Neuronal stem cell (in vitro differentiated cells): ENCODE measurements around the gene ARL4D.

Experiments
- DNase-seq: peaks from one replicate; pipeline ENCODE4 v3.0.0-alpha.2; 2013; ENCODE audit warnings: low spot score
- H2AFZ ChIP-seq: one replicate; pipeline ENCODE4 v1.6.1; 2013; ENCODE audit warnings: mild to moderate bottlenecking, low read length, inconsistent platforms
- H2AK5ac ChIP-seq: 2 replicates; pipeline ENCODE4 v1.6.1; 2013; ENCODE audit warnings: low read depth, mild to moderate bottlenecking, inconsistent platforms, low read length, moderate library complexity, mixed read lengths
- H2BK120ac ChIP-seq: 2 replicates; pipeline ENCODE4 v1.6.1; 2013; ENCODE audit warnings: low read depth, mild to moderate bottlenecking, inconsistent platforms, low read length, moderate library complexity, mixed read lengths
- H2BK12ac ChIP-seq: one replicate; pipeline ENCODE4 v1.6.1; 2013; ENCODE audit warnings: low read length, inconsistent platforms
- H2BK15ac ChIP-seq: 2 replicates; pipeline ENCODE4 v1.6.1; 2013; ENCODE audit warnings: mild to moderate bottlenecking, low read length, inconsistent platforms, mixed read lengths
- H2BK5ac ChIP-seq: one replicate; pipeline ENCODE4 v1.6.1; 2013; ENCODE audit warnings: inconsistent platforms, mild to moderate bottlenecking, low read length, moderate library complexity
- H3K14ac ChIP-seq: one replicate; pipeline ENCODE4 v1.6.1; 2013; ENCODE audit warnings: low read length, inconsistent platforms
- H3K18ac ChIP-seq: 2 replicates; pipeline ENCODE4 v1.6.1; 2013; ENCODE audit warnings: low read length, inconsistent platforms
- H3K23ac ChIP-seq: 2 replicates; pipeline ENCODE4 v1.6.1; 2013; ENCODE audit warnings: low read depth, mild to moderate bottlenecking, mixed read lengths, low read length, inconsistent platforms; ENCODE audit not compliant: poor library complexity
- H3K27ac ChIP-seq: replicated peaks from 3 replicates; pipeline ENCODE4 v1.5.1; 2013; ENCODE audit warnings: low read length, inconsistent platforms
- H3K27me3 ChIP-seq, 3 experiments: 2 replicates each; pipeline ENCODE4 v1.6.1; 2013; ENCODE audit warnings: low read length in 3 of 3, mild to moderate bottlenecking in 2 of 3, inconsistent platforms in 1 of 3, low read depth in 1 of 3, mixed read lengths in 1 of 3, moderate library complexity in 1 of 3; ENCODE audit not compliant: control insufficient read depth in 3 of 3, insufficient read depth in 3 of 3
- H3K36me3 ChIP-seq, 2 donors: replicated peaks in 1 of 2; 2 replicates each; pipeline ENCODE4 v1.6.1; 2013; ENCODE audit warnings: low read length in 2 of 2; ENCODE audit not compliant: control insufficient read depth in 2 of 2, insufficient read depth in 2 of 2
- H3K4ac ChIP-seq: 2 replicates; pipeline ENCODE4 v1.6.1; 2013; ENCODE audit warnings: inconsistent platforms, mild to moderate bottlenecking, low read length, moderate library complexity
- H3K4me1 ChIP-seq, 2 donors: 1 replicate in 1 of 2; 2 replicates in 1 of 2; pipeline ENCODE4 v1.6.1; 2013; ENCODE audit warnings: low read length in 2 of 2, low read depth in 1 of 2; ENCODE audit not compliant: control insufficient read depth in 2 of 2, insufficient read depth in 1 of 2
- H3K4me2 ChIP-seq: one replicate; pipeline ENCODE4 v1.6.1; 2013; ENCODE audit warnings: mild to moderate bottlenecking, low read length, inconsistent platforms; ENCODE audit not compliant: insufficient read depth, poor library complexity, severe bottlenecking
- H3K4me3 ChIP-seq, 2 donors: 2 replicates each; pipeline ENCODE4 v1.5.1; 2013; ENCODE audit warnings: low read length in 2 of 2, mild to moderate bottlenecking in 2 of 2, inconsistent platforms in 1 of 2, moderate library complexity in 1 of 2
- H3K79me1 ChIP-seq: one replicate; pipeline ENCODE4 v1.6.1; 2013; ENCODE audit warnings: low read depth, mild to moderate bottlenecking, inconsistent platforms, low read length, moderate library complexity
- H3K9ac ChIP-seq: one replicate; pipeline ENCODE4 v1.6.1; 2013; ENCODE audit warnings: mild to moderate bottlenecking, low read depth, low read length, inconsistent platforms; ENCODE audit not compliant: poor library complexity
- H3K9me3 ChIP-seq, 2 donors: replicated peaks in 1 of 2; 2 replicates each; pipeline versions ENCODE3 to v1.6.1; 2013; ENCODE audit warnings: low read length in 2 of 2, mild to moderate bottlenecking in 2 of 2, inconsistent platforms in 1 of 2, low read depth in 1 of 2, mixed read lengths in 1 of 2, moderate library complexity in 1 of 2; ENCODE audit not compliant: control insufficient read depth in 2 of 2, insufficient read depth in 1 of 2
- H4K8ac ChIP-seq: one replicate; pipeline ENCODE4 v1.6.1; 2013; ENCODE audit warnings: low read depth, mild to moderate bottlenecking, inconsistent platforms, low read length, moderate library complexity
- H4K91ac ChIP-seq: one replicate; pipeline ENCODE4 v1.6.1; 2013; ENCODE audit warnings: low read length, low read depth, mild to moderate bottlenecking, inconsistent platforms; ENCODE audit not compliant: poor library complexity
- WGBS, 2 donors: extraction: QIAGEN DNeasy Blood & Tissue Kit; methylation state at CpG; one replicate each; pipeline ENCODE4 v1.1.7; 2013; ENCODE audit warnings: missing lambda C conversion rate in 2 of 2, mixed read lengths in 1 of 2; ENCODE audit not compliant: insufficient read length in 2 of 2, insufficient replicate concordance in 1 of 2; ENCODE audit errors: extremely low coverage in 2 of 2; 5-methylcytosine and 5-hydroxymethylcytosine counted together

Gene ARL4D

GRCh38 chr17:43352579-43353331 lies 46.0 kb upstream of the ARL4D start:
- H3K9me3 ChIP-seq = peaks cover 17 to 27% of the 10 kb centered on the region in 2 donors
- no peak overlapping the region for H2AFZ ChIP-seq
- H3K4me3 ChIP-seq = no peak overlapping the region
- DNase-seq = no peak
- H4K91ac ChIP-seq = no peak overlapping the region
- H4K8ac ChIP-seq = no peak overlapping the region
- no peak overlapping the region for H3K23ac ChIP-seq
- no peak overlapping the region for H3K14ac ChIP-seq
- H2BK120ac ChIP-seq = no peak overlapping the region
- H3K79me1 ChIP-seq = no peaks in the 10 kb centered on the region
- no peak overlapping the region for H3K4me2 ChIP-seq
- no peak overlapping the region for H3K4ac ChIP-seq
- H3K18ac ChIP-seq = no peak overlapping the region
- no peak overlapping the region for H3K9ac ChIP-seq
- no peak overlapping the region for H2BK5ac ChIP-seq
- H3K36me3 ChIP-seq = no peaks in the 10 kb centered on the region
- no peak overlapping the region for H2BK12ac ChIP-seq
- no peak overlapping the region for H3K27ac ChIP-seq
- H2BK15ac ChIP-seq = no peak overlapping the region
- no peaks in the 10 kb centered on the region for H3K27me3 ChIP-seq
- H2AK5ac ChIP-seq = no peak overlapping the region
- peaks cover 0 to 2% of the 10 kb centered on the region in 2 donors for H3K4me1 ChIP-seq
- WGBS, 2 donors = no CpG with 5 or more reads among the region's 10 CpGs

- Histone ChIP-seq H2BK15ac (no peak overlapping the region), H2AK5ac (no peak overlapping the region), H3K9me3 (peaks cover 12 to 21% of the 10 kb centered on the region in 2 donors), H3K36me3 (no peaks in the 10 kb centered on the region), H3K4me2 (no peak overlapping the region), H3K79me1 (no peaks in the 10 kb centered on the region), H3K4ac (no peak overlapping the region), H3K18ac (no peak overlapping the region), H3K4me3 (no peak overlapping the region), H3K27me3 (no peaks in the 10 kb centered on the region), H2AFZ (no peak overlapping the region), H3K27ac (no peak overlapping the region), H4K8ac (no peak overlapping the region), H2BK120ac (no peak overlapping the region), H3K4me1 (peaks cover 0 to 2% of the 10 kb centered on the region in 2 donors), H4K91ac (no peak overlapping the region), H2BK12ac (no peak overlapping the region), H3K23ac (no peak overlapping the region), H3K9ac (no peak overlapping the region), H3K14ac (no peak overlapping the region), H2BK5ac (no peak overlapping the region)
- no CpG with 5 or more reads among the region's 4 CpGs for WGBS, 2 donors
- DNase-seq = no peak
Observed at GRCh38 chr17:43353393-43353792, 45.4 kb upstream of the ARL4D start.

GRCh38 chr17:43354371-43354770 lies 44.4 kb upstream of the ARL4D start:
- Histone ChIP-seq H3K79me1 (no peaks in the 10 kb centered on the region), H2AFZ (no peak overlapping the region), H3K27me3 (no peaks in the 10 kb centered on the region), H3K4me1 (peaks cover 0 to 2% of the 10 kb centered on the region in 2 donors), H3K14ac (no peak overlapping the region), H2BK5ac (no peak overlapping the region), H3K9me3 (peaks cover 9 to 12% of the 10 kb centered on the region in 2 donors), H3K23ac (no peak overlapping the region), H3K4me3 (no peak overlapping the region), H2BK12ac (no peak overlapping the region), H4K91ac (no peak overlapping the region), H4K8ac (no peak overlapping the region), H2BK120ac (no peak overlapping the region), H3K4ac (no peak overlapping the region), H3K36me3 (no peaks in the 10 kb centered on the region), H3K18ac (no peak overlapping the region), H3K9ac (no peak overlapping the region), H3K4me2 (no peak overlapping the region), H2BK15ac (no peak overlapping the region), H2AK5ac (no peak overlapping the region), H3K27ac (no peak overlapping the region)
- no peak for DNase-seq
- WGBS, 2 donors = no CpG with 5 or more reads among the region's 2 CpGs

- Histone ChIP-seq H3K23ac (no peak overlapping the region), H4K8ac (no peak overlapping the region)
Observed at GRCh38 chr17:43356450-43356849, 42.3 kb upstream of the ARL4D start.

More at GRCh38 chr17:43356450-43356849, 42.3 kb upstream of the ARL4D start:
- Histone ChIP-seq H2AK5ac (no peak overlapping the region), H2BK12ac (no peak overlapping the region), H3K36me3 (no peaks in the 10 kb centered on the region), H3K4me3 (no peak overlapping the region), H3K9ac (no peak overlapping the region), H2AFZ (no peak overlapping the region), H3K4me1 (peaks cover 0 to 7% of the 10 kb centered on the region in 2 donors), H3K9me3 (no peaks in the 10 kb centered on the region), H3K79me1 (no peaks in the 10 kb centered on the region), H3K14ac (no peak overlapping the region), H2BK120ac (no peak overlapping the region), H3K27me3 (no peaks in the 10 kb centered on the region), H3K4me2 (no peak overlapping the region), H2BK15ac (no peak overlapping the region), H3K18ac (no peak overlapping the region), H2BK5ac (no peak overlapping the region), H4K91ac (no peak overlapping the region), H3K4ac (no peak overlapping the region), H3K27ac (no peak overlapping the region)
- no CpG with 5 or more reads among the region's 5 CpGs for WGBS, 2 donors
- no peak for DNase-seq
